ENCODE measurements around the gene TMEM134. TPM values are rescaled to one million over a fixed set of nuclear protein-coding genes. Genes with fewer than 3 reads are reported as not detected.
A peak's percentile ranks its signal among the peaks of the same experiment; 100 is the strongest.

TMEM134 gene
- total and polyA plus RNA-seq, 7 donors, result 54.6 to 137 (median 96.1) TPM

DNA sequence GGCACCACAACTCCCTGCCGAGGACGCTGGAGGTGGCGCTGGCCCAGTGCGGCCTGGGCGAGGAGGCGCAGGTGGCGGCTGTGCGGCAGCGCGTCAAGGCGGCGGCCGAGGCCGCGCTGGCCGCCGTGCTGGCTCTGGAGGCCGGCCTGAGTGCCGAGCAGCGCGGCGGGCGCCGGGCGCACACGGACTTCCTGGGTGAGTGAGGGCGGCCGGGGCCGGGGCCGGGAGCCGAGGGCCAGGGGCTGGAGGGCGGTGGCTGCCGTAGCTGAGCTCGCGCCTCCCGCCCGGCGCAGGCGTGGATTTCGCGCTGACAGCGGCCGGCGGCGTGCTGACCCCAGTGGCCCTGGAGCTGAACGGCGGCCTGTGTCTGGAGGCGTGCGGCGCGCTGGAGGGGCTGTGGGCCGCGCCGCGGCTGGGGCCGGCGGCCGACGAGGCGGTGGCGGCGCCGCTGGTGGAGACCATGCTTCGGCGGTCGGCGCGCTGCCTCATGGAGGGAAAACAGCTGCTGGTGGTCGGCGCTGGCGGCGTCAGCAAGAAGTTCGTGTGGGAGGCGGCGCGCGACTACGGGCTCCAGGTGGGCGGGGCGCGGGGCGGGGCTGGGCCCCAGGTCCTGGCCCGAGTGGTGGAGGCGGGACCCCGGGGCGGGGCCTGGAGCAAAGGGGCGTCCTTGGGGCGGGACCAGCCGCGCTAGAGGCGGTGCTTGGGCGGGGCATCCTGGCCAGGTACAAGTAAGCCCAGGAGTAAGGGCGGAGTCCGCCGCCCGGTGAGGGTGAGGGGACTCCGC is 48.2 kb downstream of the TMEM134 start:
- peak; percentile 98 for DNase-seq
- 1% methylated on average over 97 of the region's 97 CpGs for WGBS, 2 donors
- intact Hi-C loops (cut with DNase I), result loop anchor here (2.0 kb wide), 1 partner anchor 18 kb away; no protein-coding TSS in a partner anchor
- Histone ChIP-seq H3K4me1 (peaks cover 0 to 38% (median 25%) of the 10 kb centered on the region in 4 donors), H3K27ac (peak overlapping the region; percentile 88 to 99 (median 92)), H3K27me3 (peaks cover 0 to under 1% (median 0%) of the 10 kb centered on the region in 3 donors), H3K9me3 (no peaks in the 10 kb centered on the region), H3K4me3 (peak overlapping the region; percentile 31 to 87 (median 71)), H3K36me3 (no peaks in the 10 kb centered on the region)
- TF ChIP-seq POLR2A (IDR thresholded peaks at IDR 0.05) (no peak), EP300 (IDR thresholded peaks at IDR 0.05) (no peak), POLR2AphosphoS5 (IDR thresholded peaks at IDR 0.05) (peak; percentile 71 to 86 (median 81))

DNA sequence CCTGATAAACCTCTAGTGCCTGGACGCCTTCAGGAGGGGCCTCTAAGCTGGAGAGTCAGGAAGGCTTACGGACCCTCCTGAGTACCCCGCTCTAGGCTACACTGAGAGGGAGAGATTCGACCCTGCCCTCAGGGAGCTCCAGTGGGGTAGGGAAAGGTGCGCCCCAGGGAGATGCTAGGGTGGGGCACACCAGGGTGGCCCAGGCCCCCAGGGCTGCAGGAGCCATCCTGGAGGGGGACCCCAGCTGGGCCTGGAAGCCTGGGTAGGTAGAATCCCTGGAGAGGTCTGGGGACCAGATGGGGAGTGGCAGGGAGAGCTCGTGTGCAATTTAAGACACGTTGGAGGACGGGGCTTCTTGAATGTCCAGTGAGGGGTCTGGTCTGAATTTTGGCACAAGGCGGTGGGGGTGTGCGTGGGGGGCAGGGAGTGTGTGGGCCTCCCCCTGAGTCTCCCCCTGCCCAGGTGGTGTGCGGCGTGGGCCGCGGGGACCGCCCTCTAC is 48.9 kb downstream of the TMEM134 start:
- intact Hi-C loops (cut with DNase I), result loop anchor here (2.0 kb wide), 1 partner anchor 17 kb away; no protein-coding TSS in a partner anchor
- TF ChIP-seq, protein P1, sequence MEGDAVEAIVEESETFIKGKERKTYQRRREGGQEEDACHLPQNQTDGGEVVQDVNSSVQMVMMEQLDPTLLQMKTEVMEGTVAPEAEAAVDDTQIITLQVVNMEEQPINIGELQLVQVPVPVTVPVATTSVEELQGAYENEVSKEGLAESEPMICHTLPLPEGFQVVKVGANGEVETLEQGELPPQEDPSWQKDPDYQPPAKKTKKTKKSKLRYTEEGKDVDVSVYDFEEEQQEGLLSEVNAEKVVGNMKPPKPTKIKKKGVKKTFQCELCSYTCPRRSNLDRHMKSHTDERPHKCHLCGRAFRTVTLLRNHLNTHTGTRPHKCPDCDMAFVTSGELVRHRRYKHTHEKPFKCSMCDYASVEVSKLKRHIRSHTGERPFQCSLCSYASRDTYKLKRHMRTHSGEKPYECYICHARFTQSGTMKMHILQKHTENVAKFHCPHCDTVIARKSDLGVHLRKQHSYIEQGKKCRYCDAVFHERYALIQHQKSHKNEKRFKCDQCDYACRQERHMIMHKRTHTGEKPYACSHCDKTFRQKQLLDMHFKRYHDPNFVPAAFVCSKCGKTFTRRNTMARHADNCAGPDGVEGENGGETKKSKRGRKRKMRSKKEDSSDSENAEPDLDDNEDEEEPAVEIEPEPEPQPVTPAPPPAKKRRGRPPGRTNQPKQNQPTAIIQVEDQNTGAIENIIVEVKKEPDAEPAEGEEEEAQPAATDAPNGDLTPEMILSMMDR (IDR thresholded peaks at IDR 0.05), result no peak
- TF ChIP-seq POLR2A (IDR thresholded peaks at IDR 0.05), result no peak
- no peak for TF ChIP-seq EP300 (IDR thresholded peaks at IDR 0.05)
- no peak for TF ChIP-seq POLR2AphosphoS5 (IDR thresholded peaks at IDR 0.05)
- H3K27me3 ChIP-seq, result peaks cover 0 to 5% (median 2%) of the 10 kb centered on the region in 3 donors
- no peaks in the 10 kb centered on the region for H3K9me3 ChIP-seq
- peak overlapping the region; percentile 88 to 99 (median 92) for H3K27ac ChIP-seq
- WGBS, 2 donors, result 26 to 35% methylated on average over 15 of the region's 15 CpGs
- no peak for DNase-seq
- no peaks in the 10 kb centered on the region for H3K36me3 ChIP-seq
- H3K4me1 ChIP-seq, result peaks cover 0 to 44% (median 31%) of the 10 kb centered on the region in 4 donors
- H3K4me3 ChIP-seq, result peak overlapping the region; percentile 31 to 87 (median 71)

DNA sequence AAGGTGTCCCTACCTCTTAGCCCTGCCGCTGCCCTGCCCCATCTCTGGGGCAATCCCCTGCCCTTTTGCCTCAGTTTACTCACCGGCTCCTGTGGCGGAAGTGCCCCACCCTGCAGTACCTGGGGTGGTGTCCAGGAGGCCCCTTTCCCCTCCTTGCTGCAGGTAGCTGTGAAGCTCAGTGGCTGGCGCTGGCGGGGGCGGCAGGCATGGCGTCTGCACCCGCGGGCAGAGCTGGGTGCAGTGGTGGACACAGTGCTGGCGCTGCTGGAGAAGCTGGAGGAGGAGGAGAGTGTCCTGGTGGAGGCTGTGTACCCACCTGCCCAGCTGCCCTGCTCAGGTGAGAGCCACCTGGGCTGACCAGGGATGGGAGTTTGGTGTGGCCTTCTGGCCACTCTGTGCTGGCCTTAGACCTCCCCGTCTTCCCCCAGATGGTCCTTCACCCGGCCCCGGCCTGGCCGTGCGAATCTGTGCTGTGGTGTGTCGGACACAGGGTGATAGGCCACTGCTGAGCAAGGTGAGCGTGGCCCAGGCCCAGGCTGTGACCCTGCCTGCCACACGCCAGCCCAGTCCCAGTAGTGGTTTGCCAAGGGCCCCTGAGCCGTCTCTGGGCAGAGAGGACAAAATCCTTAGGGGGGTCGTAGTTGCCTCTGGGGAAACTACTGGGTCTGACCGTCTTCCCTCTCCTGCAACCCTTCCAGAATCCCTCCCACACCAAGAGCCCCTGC is 49.6 kb downstream of the TMEM134 start:
- peak overlapping the region in 2 of 4 donors; percentile 93 to 99 for H3K27ac ChIP-seq

DNA sequence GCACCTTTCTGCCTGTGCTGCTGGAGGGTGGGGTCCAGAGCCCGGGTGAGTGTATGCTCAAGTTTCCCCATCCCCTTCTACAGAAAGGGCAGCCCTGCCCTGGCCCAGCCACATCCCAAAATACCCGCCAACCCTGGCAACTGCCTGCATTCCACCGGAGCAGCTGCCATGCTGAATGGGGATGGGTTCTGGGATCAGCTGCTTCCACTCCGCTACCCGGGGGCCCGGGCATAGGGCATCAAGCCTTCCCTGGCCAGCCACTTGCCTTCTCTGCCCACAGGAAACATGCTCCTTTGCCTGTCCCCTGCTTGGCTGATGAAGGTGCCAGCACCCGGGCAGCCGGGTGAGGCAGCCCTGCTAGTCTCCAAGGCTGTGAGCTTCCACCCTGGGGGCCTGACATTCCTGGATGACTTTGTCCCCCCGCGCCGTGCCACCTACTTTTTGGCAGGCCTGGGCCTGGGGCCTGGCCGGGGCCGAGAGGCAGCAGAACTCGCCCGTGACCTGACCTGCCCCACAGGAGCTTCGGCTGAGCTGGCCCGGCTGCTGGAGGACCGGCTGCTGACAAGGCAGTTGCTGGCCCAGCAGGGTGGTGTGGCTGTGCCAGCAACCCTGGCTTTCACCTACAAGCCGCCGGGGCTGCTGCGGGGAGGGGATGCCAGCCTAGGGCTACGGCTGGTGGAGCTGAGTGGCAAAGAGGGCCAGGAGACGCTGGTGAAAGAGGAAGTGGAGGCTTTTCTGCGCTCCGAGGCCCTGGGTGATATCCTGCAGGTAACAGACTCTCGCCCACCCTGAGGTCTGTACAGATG is 50.4 kb downstream of the TMEM134 start:
- peak overlapping the region in 1 of 4 donors; percentile 14 for H3K27ac ChIP-seq
- peaks cover 0 to 17% (median 5%) of the 10 kb centered on the region in 3 donors for H3K27me3 ChIP-seq
- TF ChIP-seq, protein P1 (IDR thresholded peaks at IDR 0.05), result no peak
- TF ChIP-seq POLR2AphosphoS5 (IDR thresholded peaks at IDR 0.05), result no peak
- TF ChIP-seq EP300 (IDR thresholded peaks at IDR 0.05), result no peak
- no peak for TF ChIP-seq POLR2A (IDR thresholded peaks at IDR 0.05)
- no peak overlapping the region for H3K4me3 ChIP-seq
- WGBS, 2 donors, result 56 to 78% methylated on average over 26 of the region's 26 CpGs
- intact Hi-C loops (cut with DNase I), result no loop called here
- H3K36me3 ChIP-seq, result no peaks in the 10 kb centered on the region
- DNase-seq, result no peak
- peaks cover 0 to 49% (median 35%) of the 10 kb centered on the region in 4 donors for H3K4me1 ChIP-seq
- H3K9me3 ChIP-seq, result no peaks in the 10 kb centered on the region

More for the DNA sequence above, 49.6 kb downstream of the TMEM134 start:
- intact Hi-C loops (cut with DNase I), result loop anchor here (2.0 kb wide), 1 partner anchor 17 kb away; no protein-coding TSS in a partner anchor
- Histone ChIP-seq H3K4me1 (peaks cover 0 to 49% (median 35%) of the 10 kb centered on the region in 4 donors), H3K27me3 (peaks cover 0 to 9% (median 5%) of the 10 kb centered on the region in 3 donors), H3K36me3 (no peaks in the 10 kb centered on the region), H3K4me3 (no peak overlapping the region), H3K9me3 (no peaks in the 10 kb centered on the region)
- DNase-seq, result no peak
- 90 to 91% methylated on average over 21 of the region's 21 CpGs for WGBS, 2 donors
- TF ChIP-seq EP300 (IDR thresholded peaks at IDR 0.05), result no peak
- TF ChIP-seq POLR2AphosphoS5 (IDR thresholded peaks at IDR 0.05), result no peak
- TF ChIP-seq, protein P1 (IDR thresholded peaks at IDR 0.05), result no peak
- no peak for TF ChIP-seq POLR2A (IDR thresholded peaks at IDR 0.05)

All from sigmoid colon (tissue), 7 donors.